Activated CD8-positive, alpha-beta memory T cell treated with anti-CD3 and anti-CD28 coated beads, Interleukin-2, amount 50 U/mL, for 24 hours (primary cell): ENCODE results near the gene CCDC182.

ENCODE experiments used
- DNase-seq: peaks from one replicate; pipeline ENCODE4 v3.0.0-alpha.2; 2020; ENCODE audit errors: extremely low read depth

Gene CCDC182

GRCh38 chr17:57745242-57745641 lies at the start of gene CCDC182:
CCDC182 (minus strand) TSS chr17:57745299; CDS start chr17:57745272, 27 bp downstream.
- DNase-seq: no peak

GRCh38 chr17:57794841-57795240 lies 49.7 kb upstream of the CCDC182 start:
- no peak for DNase-seq

- DNase-seq: no peak
These were observed 43.6 kb upstream of the CCDC182 start for GRCh38 chr17:57788725-57789124.

GRCh38 chr17:57785022-57785421 lies 39.9 kb upstream of the CCDC182 start:
- no peak for DNase-seq

GRCh38 chr17:57784226-57784895 lies 39.3 kb upstream of the CCDC182 start:
- no peak for DNase-seq

GRCh38 chr17:57783338-57783742 lies 38.2 kb upstream of the CCDC182 start:
- DNase-seq: peak; percentile 31

GRCh38 chr17:57782647-57783337 lies 37.7 kb upstream of the CCDC182 start:
- no peak for DNase-seq

GRCh38 chr17:57782062-57782490 lies 37.0 kb upstream of the CCDC182 start:
- DNase-seq: no peak

GRCh38 chr17:57781386-57782061 lies 36.4 kb upstream of the CCDC182 start:
- no peak for DNase-seq

GRCh38 chr17:57779706-57780105 lies 34.6 kb upstream of the CCDC182 start:
- DNase-seq: no peak

- no peak for DNase-seq
These were observed 33.2 kb upstream of the CCDC182 start for GRCh38 chr17:57778306-57778705.

GRCh38 chr17:57776366-57776765 lies 31.3 kb upstream of the CCDC182 start:
- DNase-seq: no peak

GRCh38 chr17:57774872-57775271 lies 29.8 kb upstream of the CCDC182 start:
- no peak for DNase-seq

GRCh38 chr17:57773557-57773956 lies 28.5 kb upstream of the CCDC182 start:
- no peak for DNase-seq

GRCh38 chr17:57772774-57773173 lies 27.7 kb upstream of the CCDC182 start:
- DNase-seq: no peak

- no peak for DNase-seq
These were observed 22.5 kb upstream of the CCDC182 start for GRCh38 chr17:57767561-57767960.

- DNase-seq: no peak
These were observed 21.3 kb upstream of the CCDC182 start for GRCh38 chr17:57766318-57766943.

GRCh38 chr17:57762452-57763395 lies 17.6 kb upstream of the CCDC182 start:
- no peak for DNase-seq

GRCh38 chr17:57761887-57762286 lies 16.8 kb upstream of the CCDC182 start:
- no peak for DNase-seq

GRCh38 chr17:57760046-57760445 lies 14.9 kb upstream of the CCDC182 start:
- no peak for DNase-seq

GRCh38 chr17:57758654-57759053 lies 13.6 kb upstream of the CCDC182 start:
- DNase-seq: no peak
